ENCODE data around the gene GPR107.

Gene GPR107

DNA sequence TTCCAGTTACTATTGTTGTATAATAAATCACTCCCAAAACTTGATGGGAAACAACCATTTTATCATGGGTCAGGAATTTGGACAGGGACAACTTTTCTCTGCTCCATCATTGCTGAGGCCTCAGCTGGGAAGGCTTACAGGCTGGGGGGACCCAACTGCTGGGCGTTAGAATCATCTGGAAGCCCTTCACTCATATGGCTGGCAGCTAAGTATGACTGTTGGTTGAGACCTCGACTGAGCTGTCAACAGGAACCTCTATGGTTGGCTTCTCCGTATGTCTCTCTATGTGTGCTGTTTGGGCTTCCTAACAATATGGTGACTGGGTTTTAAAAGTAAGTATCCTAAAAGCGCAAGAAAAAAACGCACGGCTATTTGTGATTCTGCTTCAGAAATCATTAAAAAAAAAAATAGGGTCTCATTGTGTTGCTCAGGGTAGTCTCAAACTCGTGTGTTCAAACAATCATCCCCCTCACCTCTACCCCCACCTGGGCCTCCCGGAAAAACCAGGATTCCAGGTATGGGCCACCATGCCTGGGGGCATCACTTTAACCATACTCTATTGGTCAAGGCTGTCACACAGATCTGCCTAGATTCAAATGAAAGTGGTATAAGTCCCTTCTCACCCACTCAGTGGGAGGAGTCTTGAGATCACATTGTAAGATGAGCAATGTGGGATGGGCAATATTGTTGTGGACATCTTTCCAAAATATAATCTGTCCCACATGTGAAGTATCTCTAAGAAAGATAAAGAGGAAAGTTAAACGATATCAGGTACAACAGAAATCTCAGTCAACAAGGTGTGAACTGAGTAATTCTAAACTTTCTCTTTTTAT lies 26.0 kb upstream of the GPR107 start:
- DNase-seq (ENCODE audit: low read depth in 2 of 2): no peak

DNA sequence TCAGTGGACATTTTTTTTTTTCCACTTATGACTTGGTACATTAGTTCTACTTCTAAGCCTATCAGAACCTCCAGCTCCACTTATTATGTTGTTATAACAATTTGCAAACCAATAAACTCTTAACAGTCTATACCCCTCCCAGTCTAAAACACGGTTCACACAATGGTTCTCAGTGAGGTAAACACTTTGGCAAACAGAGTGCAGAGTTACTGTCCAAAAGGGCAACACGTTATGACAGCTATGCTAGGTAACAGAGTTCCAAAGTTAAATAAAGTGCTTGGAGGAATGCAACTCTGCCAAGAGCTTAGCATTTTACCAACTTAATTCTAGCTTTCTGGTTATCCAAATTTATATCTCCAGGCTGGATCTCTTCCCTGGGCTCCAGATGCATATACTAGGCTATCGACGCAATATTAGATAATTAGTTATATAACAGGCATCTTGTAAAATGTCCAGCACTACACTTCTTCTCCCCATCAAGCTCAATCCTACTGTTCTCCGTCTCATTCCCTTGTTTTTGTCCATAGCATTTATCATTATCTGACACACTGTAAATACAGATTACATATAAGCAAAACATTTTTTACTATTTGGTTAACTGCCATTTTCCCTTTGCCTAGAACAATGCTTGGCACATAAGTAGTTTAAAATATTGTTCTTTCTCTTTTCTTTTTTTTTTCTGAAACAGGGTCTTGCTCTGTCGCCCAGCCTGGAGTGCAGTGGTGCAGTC lies 25.0 kb upstream of the GPR107 start:
- DNase-seq (ENCODE audit: low read depth in 2 of 2): no peak

- DNase-seq (ENCODE audit: low read depth in 2 of 2): no peak
Observed at GRCh38 chr9:130029223-130029973, 24.3 kb upstream of the GPR107 start.

DNA sequence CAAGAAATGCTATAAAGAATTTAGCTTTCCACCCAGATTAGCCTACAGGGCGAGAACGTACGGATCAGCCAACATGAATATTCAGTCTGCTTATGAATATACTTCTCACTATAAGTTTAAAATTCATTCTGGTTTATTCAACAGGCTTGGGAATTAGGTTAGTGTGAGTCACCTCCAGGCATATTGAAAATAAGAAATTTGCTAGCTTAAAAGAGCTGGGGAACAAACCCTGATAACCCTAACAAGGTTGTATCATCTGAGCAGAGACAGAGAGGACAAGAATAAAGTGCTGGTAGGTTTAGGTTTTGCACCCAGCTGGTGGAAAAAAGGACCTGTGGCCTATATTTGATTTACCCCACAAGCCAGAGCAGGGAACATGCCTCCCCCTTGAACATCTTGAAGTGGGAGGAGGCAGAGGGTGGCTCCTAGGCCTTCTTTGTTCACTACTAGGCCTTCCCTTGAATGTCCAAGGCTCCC lies 23.0 kb upstream of the GPR107 start:
- DNase-seq (ENCODE audit: low read depth in 2 of 2): no peak

DNA sequence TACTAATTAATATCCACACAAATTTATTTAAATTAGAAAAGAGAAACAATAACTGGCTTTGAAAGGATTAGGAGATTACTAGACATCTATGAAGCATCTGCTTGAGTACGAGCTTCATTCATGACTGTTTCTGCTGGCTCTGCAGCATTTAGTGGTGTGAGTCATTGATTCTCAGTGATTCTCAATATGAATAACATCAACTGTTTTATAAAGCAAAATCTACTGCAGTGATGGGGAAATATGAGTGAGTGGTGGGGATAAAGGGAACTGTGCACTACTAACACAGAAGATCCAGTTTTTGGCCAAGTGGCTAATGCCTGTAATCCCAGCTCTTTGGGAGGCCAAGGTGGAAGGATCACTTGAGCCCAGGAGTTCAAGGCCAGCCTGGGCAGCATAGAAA lies 19.1 kb upstream of the GPR107 start:
- no peak for DNase-seq (ENCODE audit: low read depth in 2 of 2)

- no peak for DNase-seq (ENCODE audit: low read depth in 2 of 2)
Observed at GRCh38 chr9:130036099-130036498, 17.6 kb upstream of the GPR107 start.

DNA sequence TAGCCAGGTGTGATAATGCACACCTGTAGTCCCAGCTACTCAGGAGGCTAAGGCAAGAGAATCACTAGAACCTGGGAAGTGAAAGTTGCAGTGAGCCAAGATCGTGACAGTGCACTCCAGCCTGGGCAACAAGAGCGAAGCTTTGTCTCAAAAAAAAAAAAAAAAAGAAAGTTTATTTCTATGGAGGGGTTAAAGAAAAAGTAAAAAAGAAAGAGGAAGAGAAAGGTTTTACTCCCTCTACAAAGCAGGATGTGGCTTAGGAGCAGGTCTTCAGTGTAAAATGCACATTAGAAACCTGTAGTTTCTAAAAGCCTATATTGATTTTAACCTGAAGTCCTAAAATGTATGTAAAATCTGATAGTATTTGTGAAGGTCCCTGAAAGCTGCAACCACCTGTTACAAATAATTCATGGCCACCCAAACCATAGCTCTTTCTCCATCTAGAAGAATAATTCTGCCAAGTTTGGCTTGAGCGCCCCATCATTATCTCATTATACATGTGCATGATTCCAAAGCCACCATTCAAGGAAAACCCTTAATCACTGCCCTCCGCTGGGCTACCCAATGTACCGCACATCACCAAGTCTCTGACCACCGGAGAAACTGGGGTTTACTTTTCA lies 14.1 kb upstream of the GPR107 start:
- DNase-seq (ENCODE audit: low read depth in 2 of 2): no peak

DNA sequence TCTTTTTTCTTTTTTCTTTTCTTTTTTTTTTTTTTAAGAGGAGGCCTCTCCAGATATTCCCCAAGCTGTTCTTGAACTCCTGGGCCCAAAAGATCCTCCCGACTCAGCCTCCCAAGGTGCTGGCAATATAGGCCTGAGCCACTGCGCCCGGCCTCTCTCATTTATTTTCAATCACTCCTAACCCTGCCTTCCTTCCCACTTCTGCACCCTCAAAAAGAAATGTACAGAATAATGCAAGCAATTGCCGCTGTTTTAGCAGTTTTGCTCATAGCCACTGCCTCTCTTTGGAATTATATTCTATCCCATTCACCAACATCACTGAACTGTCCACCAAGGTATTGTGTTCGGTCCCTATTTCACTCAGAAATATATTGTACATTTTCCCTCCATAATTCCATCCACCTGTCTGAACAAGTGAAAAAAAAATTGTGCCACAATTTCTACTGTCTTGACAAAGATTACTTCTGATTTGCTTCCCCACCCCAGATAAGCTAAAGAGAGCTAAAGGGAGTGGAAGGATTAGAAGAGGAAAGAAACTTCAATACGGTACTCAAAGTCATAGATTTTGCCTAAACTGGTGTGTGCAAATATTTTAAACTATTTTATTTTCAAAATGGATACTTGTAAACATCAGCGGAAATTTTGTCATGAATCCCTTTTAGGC lies 12.6 kb upstream of the GPR107 start:
- no peak for DNase-seq (ENCODE audit: low read depth in 2 of 2)

- no peak for DNase-seq (ENCODE audit: low read depth in 2 of 2)
Observed at GRCh38 chr9:130041648-130042405, 11.9 kb upstream of the GPR107 start.

- no peak for DNase-seq (ENCODE audit: low read depth in 2 of 2)
Observed at GRCh38 chr9:130042406-130042884, 11.3 kb upstream of the GPR107 start.

- DNase-seq (ENCODE audit: low read depth in 2 of 2): peak; percentile 58 to 61
Observed at GRCh38 chr9:130042885-130043653, 10.6 kb upstream of the GPR107 start, which contains the start of gene FNBP1. FNBP1 (minus strand) TSS chr9:130043189; CDS start chr9:130042975, 214 bp downstream.

GRCh38 chr9:130043654-130044623 lies 9.8 kb upstream of the GPR107 start:
- DNase-seq (ENCODE audit: low read depth in 2 of 2): no peak

DNA sequence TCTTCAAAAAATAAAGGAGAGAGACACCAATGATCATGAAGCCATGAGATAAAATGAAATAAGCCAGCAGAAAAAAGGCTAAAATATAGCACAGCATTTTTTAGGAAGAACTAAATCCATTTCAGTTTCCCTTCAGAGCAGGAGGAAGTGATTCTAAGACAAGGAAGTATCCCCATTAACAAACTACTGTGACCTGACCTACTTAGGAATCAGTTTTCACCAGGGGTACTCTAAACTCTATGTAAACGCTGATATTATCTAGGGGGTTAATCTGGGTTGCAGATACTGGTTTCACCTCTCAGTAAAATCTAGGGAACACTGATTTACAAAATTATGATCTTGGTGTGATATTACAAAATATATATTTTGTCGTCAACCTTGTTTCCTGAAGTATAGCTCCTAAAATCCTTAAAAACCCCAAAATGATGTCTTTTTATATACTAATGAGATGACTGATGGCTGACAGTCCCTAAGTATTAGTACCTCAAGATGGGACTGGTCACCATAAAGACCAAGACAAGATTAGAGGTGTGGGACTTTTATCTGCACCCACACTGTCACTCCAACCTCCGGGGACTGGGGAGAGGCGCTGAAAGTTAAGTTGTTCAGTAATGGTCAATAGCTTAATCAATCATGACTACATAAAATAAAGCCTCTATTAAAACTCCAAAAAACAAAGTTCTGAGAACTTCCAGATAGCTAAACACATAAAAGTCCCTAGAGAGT lies 7.8 kb upstream of the GPR107 start:
- DNase-seq (ENCODE audit: low read depth in 2 of 2): no peak

- DNase-seq (ENCODE audit: low read depth in 2 of 2): no peak
Observed at GRCh38 chr9:130049431-130050210, 4.1 kb upstream of the GPR107 start.

- DNase-seq (ENCODE audit: low read depth in 2 of 2): no peak
Observed at GRCh38 chr9:130050462-130050861, 3.2 kb upstream of the GPR107 start.

GRCh38 chr9:130051855-130052254 lies 1.9 kb upstream of the GPR107 start:
- no peak for DNase-seq (ENCODE audit: low read depth in 2 of 2)

DNA sequence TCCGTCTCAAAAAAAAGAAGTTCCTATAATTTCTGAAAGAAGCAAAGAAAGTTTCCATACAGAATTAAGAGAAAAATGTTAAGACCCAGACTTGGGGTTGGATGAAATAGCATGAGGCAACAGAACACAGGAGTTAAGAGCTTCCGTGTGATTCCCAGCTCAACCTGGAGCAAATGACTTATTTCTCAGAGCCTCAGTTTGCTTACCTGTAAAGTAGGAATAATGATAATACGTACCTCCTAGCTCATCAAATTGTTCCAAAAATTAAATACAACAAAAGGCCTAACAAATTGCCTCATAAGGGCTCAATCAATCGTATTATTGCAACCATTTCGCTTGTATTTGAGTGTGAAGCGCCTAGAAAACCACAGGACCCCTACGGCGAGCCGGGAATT lies 600 bp upstream of the GPR107 start:
- no peak for DNase-seq (ENCODE audit: low read depth in 2 of 2)
